SH-SY5Y (cell line): Measurements from ENCODE around the gene TMEM39A.

Source experiments
- GATA2 ChIP-seq: IDR thresholded peaks from 2 replicates; pipeline ENCODE4 v1.6.1; 2011; ENCODE audit warnings: mild to moderate bottlenecking, low read depth, low read length
- GATA3 ChIP-seq: IDR thresholded peaks from 2 replicates; pipeline ENCODE4 v1.6.1; 2011; ENCODE audit warnings: low read depth, mild to moderate bottlenecking, low read length, moderate library complexity

- no peak for TF ChIP-seq GATA2
- no peak for TF ChIP-seq GATA3
Observed at GRCh38 chr3:119483101-119483500, 19.7 kb upstream of the TMEM39A start.
